Putamen (tissue), 1 donor: ENCODE data around the gene KRTAP26-1.

Experiments
- DNase-seq: peaks from one replicate; pipeline ENCODE4 v3.0.0-alpha.2; 2016; ENCODE audit warnings: low spot score

The KRTAP26-1 gene

GRCh38 chr21:30320215-30320614, at the start of gene KRTAP26-1:
KRTAP26-1 (minus strand) TSS chr21:30320315; CDS start chr21:30320035, 280 bp downstream.
- DNase-seq = no peak

GRCh38 chr21:30355906-30356305, 35.8 kb upstream of the KRTAP26-1 start:
- DNase-seq = no peak

GRCh38 chr21:30354308-30355005, 34.3 kb upstream of the KRTAP26-1 start:
- DNase-seq = no peak

GRCh38 chr21:30351534-30351933, 31.4 kb upstream of the KRTAP26-1 start:
- DNase-seq = no peak

- no peak for DNase-seq
These were observed 29.5 kb upstream of the KRTAP26-1 start for GRCh38 chr21:30349572-30349971.

GRCh38 chr21:30348506-30348905, 28.4 kb upstream of the KRTAP26-1 start, which contains the start of gene KRTAP23-1:
KRTAP23-1 (minus strand) TSS chr21:30348606; CDS start chr21:30348606, 0 bp downstream.
- no peak for DNase-seq

- no peak for DNase-seq
These were observed 24.9 kb upstream of the KRTAP26-1 start for GRCh38 chr21:30345014-30345413.

- peak; percentile 15 for DNase-seq
These were observed 20.8 kb upstream of the KRTAP26-1 start for GRCh38 chr21:30340714-30341573.

GRCh38 chr21:30338717-30339116, 18.6 kb upstream of the KRTAP26-1 start:
- no peak for DNase-seq

GRCh38 chr21:30337772-30338171, 17.7 kb upstream of the KRTAP26-1 start:
- no peak for DNase-seq

GRCh38 chr21:30337276-30337744, 17.2 kb upstream of the KRTAP26-1 start, which contains the start of gene KRTAP27-1:
KRTAP27-1 (minus strand) TSS chr21:30337694; CDS start chr21:30337668, 26 bp downstream.
- no peak for DNase-seq

GRCh38 chr21:30336596-30336995, 16.5 kb upstream of the KRTAP26-1 start:
- DNase-seq = no peak

- DNase-seq = no peak
These were observed 13.6 kb upstream of the KRTAP26-1 start for GRCh38 chr21:30333736-30334135.

GRCh38 chr21:30332681-30333080, 12.6 kb upstream of the KRTAP26-1 start:
- no peak for DNase-seq

- no peak for DNase-seq
These were observed 9.2 kb upstream of the KRTAP26-1 start for GRCh38 chr21:30329203-30329875.

GRCh38 chr21:30326390-30326789, 6.3 kb upstream of the KRTAP26-1 start:
- no peak for DNase-seq

- DNase-seq = no peak
These were observed 4.4 kb downstream of the KRTAP26-1 start for GRCh38 chr21:30315701-30316100.

GRCh38 chr21:30306884-30307283, 13.2 kb downstream of the KRTAP26-1 start:
- no peak for DNase-seq

- DNase-seq = no peak
These were observed 15.0 kb downstream of the KRTAP26-1 start for GRCh38 chr21:30305136-30305535.

GRCh38 chr21:30289215-30289614, 30.9 kb downstream of the KRTAP26-1 start, which contains the start of gene KRTAP25-1:
KRTAP25-1 (minus strand) TSS chr21:30289514; CDS start chr21:30289490, 24 bp downstream.
- no peak for DNase-seq

- DNase-seq = no peak
These were observed 37.3 kb downstream of the KRTAP26-1 start, which contains the start of gene KRTAP24-1 for GRCh38 chr21:30282850-30283249. KRTAP24-1 (minus strand) TSS chr21:30282950; CDS start chr21:30282932, 18 bp downstream.

- no peak for DNase-seq
These were observed 48.5 kb downstream of the KRTAP26-1 start for GRCh38 chr21:30271611-30272010.
